Measurements from ENCODE around the gene GATA2. TPM values are rescaled to one million over a fixed set of nuclear protein-coding genes. Genes with fewer than 3 reads are reported as not detected.

The GATA2 gene
- total RNA-seq, 1 experiment from 2014 or later = 9.6 TPM

DNA sequence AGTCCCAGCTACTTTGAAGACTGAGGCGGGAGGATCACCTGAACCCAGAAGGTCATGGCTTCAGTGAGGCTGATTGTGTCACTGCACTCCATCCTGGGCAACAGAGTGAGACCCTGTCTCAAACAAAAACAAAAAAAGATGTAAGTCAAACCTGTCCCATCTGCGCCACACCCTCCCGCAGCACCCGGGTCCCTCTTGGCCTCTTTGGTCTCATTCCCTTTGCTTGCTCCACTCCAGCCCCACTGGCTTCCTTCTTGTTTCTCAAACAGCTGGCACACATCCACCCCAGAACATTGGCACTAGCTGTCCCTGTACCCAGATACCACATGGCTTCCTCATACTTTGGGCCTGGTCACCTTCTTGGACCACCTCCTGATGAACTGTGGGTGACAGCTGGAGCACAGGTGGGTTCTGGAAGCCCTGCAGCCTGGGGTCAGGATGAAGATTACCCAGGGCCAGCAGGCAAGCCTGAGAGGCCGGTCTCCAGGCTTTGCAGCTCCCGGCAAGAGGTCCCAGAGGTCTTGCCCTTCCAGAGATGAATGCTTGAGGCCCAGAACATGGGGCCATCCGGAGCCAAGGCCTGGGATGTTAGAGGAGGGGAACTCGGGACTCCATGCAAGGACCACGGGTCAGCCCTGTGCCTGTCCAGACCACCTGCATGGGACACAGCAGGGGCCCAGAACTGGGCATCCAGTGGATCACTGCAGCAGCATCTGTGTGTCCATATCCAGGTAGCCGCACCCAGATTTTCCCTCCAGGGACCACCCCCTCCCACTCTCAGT lies 10.9 kb upstream of the GATA2 start:
- DNase-seq = peak; percentile 0
- Mint-ChIP-seq H3K4me1 (ENCODE audit: low read depth, unreplicated experiment) (peaks cover 5% of the 10 kb centered on the region), H3K27me3 (ENCODE audit: unreplicated experiment) (peaks cover 32% of the 10 kb centered on the region), H3K36me3 (ENCODE audit: insufficient read depth, unreplicated experiment) (peaks cover 9% of the 10 kb centered on the region), H3K4me3 (ENCODE audit: low read depth, unreplicated experiment) (no peak overlapping the region), H3K9me3 (ENCODE audit: low read depth, unreplicated experiment) (no peaks in the 10 kb centered on the region), H3K27ac (ENCODE audit: unreplicated experiment) (no peak overlapping the region)
- TF ChIP-seq, protein P1, sequence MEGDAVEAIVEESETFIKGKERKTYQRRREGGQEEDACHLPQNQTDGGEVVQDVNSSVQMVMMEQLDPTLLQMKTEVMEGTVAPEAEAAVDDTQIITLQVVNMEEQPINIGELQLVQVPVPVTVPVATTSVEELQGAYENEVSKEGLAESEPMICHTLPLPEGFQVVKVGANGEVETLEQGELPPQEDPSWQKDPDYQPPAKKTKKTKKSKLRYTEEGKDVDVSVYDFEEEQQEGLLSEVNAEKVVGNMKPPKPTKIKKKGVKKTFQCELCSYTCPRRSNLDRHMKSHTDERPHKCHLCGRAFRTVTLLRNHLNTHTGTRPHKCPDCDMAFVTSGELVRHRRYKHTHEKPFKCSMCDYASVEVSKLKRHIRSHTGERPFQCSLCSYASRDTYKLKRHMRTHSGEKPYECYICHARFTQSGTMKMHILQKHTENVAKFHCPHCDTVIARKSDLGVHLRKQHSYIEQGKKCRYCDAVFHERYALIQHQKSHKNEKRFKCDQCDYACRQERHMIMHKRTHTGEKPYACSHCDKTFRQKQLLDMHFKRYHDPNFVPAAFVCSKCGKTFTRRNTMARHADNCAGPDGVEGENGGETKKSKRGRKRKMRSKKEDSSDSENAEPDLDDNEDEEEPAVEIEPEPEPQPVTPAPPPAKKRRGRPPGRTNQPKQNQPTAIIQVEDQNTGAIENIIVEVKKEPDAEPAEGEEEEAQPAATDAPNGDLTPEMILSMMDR (IDR thresholded peaks at IDR 0.05; ENCODE audit: unreplicated experiment) = no peak
- intact Hi-C loops (cut with micrococcal nuclease; ENCODE audit: unreplicated experiment) = loop anchor here (5.0 kb wide), 1 partner anchor 78 kb away; no protein-coding TSS in a partner anchor
- CTCF ChIA-PET = no interaction called here
- no TSS peak for BruUV-seq (replicated peaks)

DNA sequence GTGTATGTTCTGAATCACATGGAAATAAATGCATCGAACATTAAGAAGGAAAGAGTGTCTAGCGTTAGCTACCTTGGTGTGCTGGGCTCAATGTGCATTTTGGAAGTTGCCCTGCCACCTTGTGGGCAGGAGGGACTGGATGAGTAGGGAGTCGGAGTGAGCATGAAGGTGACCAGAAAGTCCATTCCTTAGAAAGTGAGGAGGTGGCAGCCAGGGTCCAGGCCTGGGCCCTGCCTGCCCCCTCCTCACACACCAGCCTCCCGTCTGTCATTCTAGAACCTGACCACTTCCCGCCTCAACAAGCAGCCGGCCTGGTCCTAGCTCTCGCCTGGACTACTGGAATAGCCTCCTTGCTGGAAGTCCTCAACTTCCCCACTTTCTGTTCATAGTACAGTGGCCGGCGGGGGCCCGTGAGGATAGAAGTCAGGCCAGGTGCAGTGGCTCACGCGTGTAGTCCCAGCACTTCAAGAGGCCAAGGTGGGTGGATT lies 10.2 kb upstream of the GATA2 start:
- TF ChIP-seq, protein P1 (IDR thresholded peaks at IDR 0.05; ENCODE audit: unreplicated experiment) = peak; percentile 22
- H3K27me3 Mint-ChIP-seq (ENCODE audit: unreplicated experiment) = peaks cover 24% of the 10 kb centered on the region
- BruUV-seq (replicated peaks) = no TSS peak
- H3K4me3 Mint-ChIP-seq (ENCODE audit: low read depth, unreplicated experiment) = no peak overlapping the region
- peak; percentile 34 for DNase-seq
- CTCF ChIA-PET = no interaction called here
- no peaks in the 10 kb centered on the region for H3K9me3 Mint-ChIP-seq (ENCODE audit: low read depth, unreplicated experiment)
- H3K27ac Mint-ChIP-seq (ENCODE audit: unreplicated experiment) = no peak overlapping the region
- H3K4me1 Mint-ChIP-seq (ENCODE audit: low read depth, unreplicated experiment) = peaks cover 5% of the 10 kb centered on the region
- intact Hi-C loops (cut with micrococcal nuclease; ENCODE audit: unreplicated experiment) = loop anchor here (5.0 kb wide), 1 partner anchor 79 kb away; no protein-coding TSS in a partner anchor
- H3K36me3 Mint-ChIP-seq (ENCODE audit: insufficient read depth, unreplicated experiment) = peaks cover 15% of the 10 kb centered on the region

DNA sequence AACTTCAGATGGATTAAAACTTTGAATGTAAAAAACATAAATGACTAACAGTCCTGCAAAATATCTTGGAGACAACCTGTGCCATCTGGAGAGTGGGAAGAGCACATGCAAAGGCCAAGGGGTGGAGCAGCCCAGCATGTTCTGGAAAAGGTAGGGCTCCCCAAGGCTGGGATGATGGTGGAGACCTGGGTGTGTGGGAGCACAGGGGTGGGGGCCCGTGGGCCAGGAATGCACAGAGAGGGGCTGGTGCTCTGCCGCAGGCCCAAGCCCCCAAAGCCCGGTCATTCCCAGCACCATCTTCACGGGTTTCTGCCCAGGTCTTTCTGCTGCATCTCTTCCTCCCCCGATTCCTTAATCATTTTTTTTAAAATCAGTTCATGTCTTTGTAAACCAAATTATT lies 9.7 kb upstream of the GATA2 start:
- H3K4me3 Mint-ChIP-seq (ENCODE audit: low read depth, unreplicated experiment) = no peak overlapping the region
- DNase-seq = peak; percentile 0
- H3K36me3 Mint-ChIP-seq (ENCODE audit: insufficient read depth, unreplicated experiment) = peaks cover 16% of the 10 kb centered on the region
- peaks cover 5% of the 10 kb centered on the region for H3K4me1 Mint-ChIP-seq (ENCODE audit: low read depth, unreplicated experiment)
- intact Hi-C loops (cut with micrococcal nuclease; ENCODE audit: unreplicated experiment) = loop anchor here (5.0 kb wide), 1 partner anchor 80 kb away; no protein-coding TSS in a partner anchor
- TF ChIP-seq, protein P1 (IDR thresholded peaks at IDR 0.05; ENCODE audit: unreplicated experiment) = no peak
- CTCF ChIA-PET = no interaction called here
- no TSS peak for BruUV-seq (replicated peaks)
- no peak overlapping the region for H3K27ac Mint-ChIP-seq (ENCODE audit: unreplicated experiment)
- no peaks in the 10 kb centered on the region for H3K9me3 Mint-ChIP-seq (ENCODE audit: low read depth, unreplicated experiment)
- peaks cover 19% of the 10 kb centered on the region for H3K27me3 Mint-ChIP-seq (ENCODE audit: unreplicated experiment)

DNA sequence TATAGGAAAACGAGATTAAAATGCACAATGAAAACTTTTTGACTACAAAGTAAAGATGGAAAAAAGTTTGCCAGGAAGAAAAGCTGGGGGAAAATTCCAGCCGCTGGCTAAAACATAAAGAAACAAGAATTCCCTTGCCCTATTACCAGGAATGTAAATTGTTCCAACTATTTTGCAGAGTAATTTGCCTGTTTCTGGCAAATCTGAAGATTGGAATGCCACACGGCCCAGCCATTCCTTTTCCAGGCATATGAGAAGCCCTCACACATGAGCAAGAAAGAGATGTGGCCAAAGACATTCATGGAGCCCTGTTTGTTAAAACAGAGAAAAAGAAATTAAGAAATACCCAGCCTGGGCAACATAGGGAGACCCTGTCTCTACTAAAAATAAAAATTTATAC lies 8.4 kb upstream of the GATA2 start:
- Mint-ChIP-seq H3K36me3 (ENCODE audit: insufficient read depth, unreplicated experiment) (peaks cover 28% of the 10 kb centered on the region), H3K27me3 (ENCODE audit: unreplicated experiment) (peaks cover 7% of the 10 kb centered on the region), H3K4me3 (ENCODE audit: low read depth, unreplicated experiment) (no peak overlapping the region), H3K27ac (ENCODE audit: unreplicated experiment) (no peak overlapping the region), H3K9me3 (ENCODE audit: low read depth, unreplicated experiment) (no peaks in the 10 kb centered on the region), H3K4me1 (ENCODE audit: low read depth, unreplicated experiment) (peaks cover 5% of the 10 kb centered on the region)
- intact Hi-C loops (cut with micrococcal nuclease; ENCODE audit: unreplicated experiment) = loop anchor here (5.0 kb wide), 1 partner anchor 81 kb away; no protein-coding TSS in a partner anchor
- TF ChIP-seq, protein P1 (IDR thresholded peaks at IDR 0.05; ENCODE audit: unreplicated experiment) = no peak
- no TSS peak for BruUV-seq (replicated peaks)
- no peak for DNase-seq
- CTCF ChIA-PET = interaction anchor here (0.8 kb wide), 1 partner anchor 66 kb away, joined by 3 read pairs; no protein-coding TSS in a partner anchor

All from Calu3 (cell line).